ENCODE measurements around the gene UGT1A7. TPM values are rescaled to one million over a fixed set of nuclear protein-coding genes. Genes with fewer than 3 reads are reported as not detected.
A peak's percentile ranks its signal among the peaks of the same experiment; 100 is the strongest.

Gene UGT1A7
- polyA plus RNA-seq, 3 donors, result not detected

GRCh38 chr2:233814056-233814835, 132.5 kb downstream of the UGT1A7 start:
- TF ChIP-seq, protein P1, sequence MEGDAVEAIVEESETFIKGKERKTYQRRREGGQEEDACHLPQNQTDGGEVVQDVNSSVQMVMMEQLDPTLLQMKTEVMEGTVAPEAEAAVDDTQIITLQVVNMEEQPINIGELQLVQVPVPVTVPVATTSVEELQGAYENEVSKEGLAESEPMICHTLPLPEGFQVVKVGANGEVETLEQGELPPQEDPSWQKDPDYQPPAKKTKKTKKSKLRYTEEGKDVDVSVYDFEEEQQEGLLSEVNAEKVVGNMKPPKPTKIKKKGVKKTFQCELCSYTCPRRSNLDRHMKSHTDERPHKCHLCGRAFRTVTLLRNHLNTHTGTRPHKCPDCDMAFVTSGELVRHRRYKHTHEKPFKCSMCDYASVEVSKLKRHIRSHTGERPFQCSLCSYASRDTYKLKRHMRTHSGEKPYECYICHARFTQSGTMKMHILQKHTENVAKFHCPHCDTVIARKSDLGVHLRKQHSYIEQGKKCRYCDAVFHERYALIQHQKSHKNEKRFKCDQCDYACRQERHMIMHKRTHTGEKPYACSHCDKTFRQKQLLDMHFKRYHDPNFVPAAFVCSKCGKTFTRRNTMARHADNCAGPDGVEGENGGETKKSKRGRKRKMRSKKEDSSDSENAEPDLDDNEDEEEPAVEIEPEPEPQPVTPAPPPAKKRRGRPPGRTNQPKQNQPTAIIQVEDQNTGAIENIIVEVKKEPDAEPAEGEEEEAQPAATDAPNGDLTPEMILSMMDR (IDR thresholded peaks at IDR 0.05), result no peak
- no peaks in the 10 kb centered on the region for H3K4me1 Mint-ChIP-seq

DNA sequence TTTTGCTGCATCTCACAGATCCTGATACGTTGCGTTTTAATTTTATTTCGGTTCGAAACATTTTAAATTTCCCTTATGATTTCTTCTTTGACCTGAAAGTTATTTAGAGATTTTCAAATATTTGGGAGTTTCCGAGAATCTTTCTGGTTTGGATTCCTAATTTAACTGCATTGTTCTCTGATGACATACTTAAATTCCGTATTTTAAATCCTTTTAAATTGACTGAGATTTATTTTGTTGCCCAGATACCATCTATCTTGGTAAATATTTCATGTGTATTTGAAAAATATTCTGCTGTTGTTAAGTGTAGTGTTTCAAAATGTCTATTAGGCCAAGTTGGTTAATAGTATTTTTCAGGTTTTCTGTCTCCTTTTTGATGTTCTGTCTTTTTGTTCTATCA, 134.2 kb downstream of the UGT1A7 start:
- no peaks in the 10 kb centered on the region for H4K20me1 ChIP-seq (ENCODE audit: insufficient read depth, low read length)
- H3K27ac ChIP-seq (ENCODE audit: low read depth in 1 of 2, low read length in 2 of 2), result no peak overlapping the region
- no peaks in the 10 kb centered on the region for H3K79me2 ChIP-seq (ENCODE audit: insufficient read depth, low read length)
- H3K27ac Mint-ChIP-seq, result peak overlapping the region in 1 of 7 donors; percentile 52
- no peak overlapping the region for H3K9ac ChIP-seq (ENCODE audit: insufficient read depth, low read length, poor library complexity, severe bottlenecking)
- H3K4me1 Mint-ChIP-seq, result no peaks in the 10 kb centered on the region
- H3K4me1 ChIP-seq (ENCODE audit: control insufficient read depth in 1 of 2, insufficient read depth in 2 of 2, low read length in 2 of 2), result no peaks in the 10 kb centered on the region
- H3K27me3 ChIP-seq (ENCODE audit: control insufficient read depth in 2 of 2, insufficient read depth in 2 of 2, low read length in 2 of 2), result no peaks in the 10 kb centered on the region
- peaks cover 0 to 5% (median 0%) of the 10 kb centered on the region in 7 donors for H3K9me3 Mint-ChIP-seq
- no peak overlapping the region for H3K4me3 Mint-ChIP-seq
- H3K9me3 ChIP-seq (replicated peaks in 1 of 2; ENCODE audit: control insufficient read depth in 1 of 2, insufficient read depth in 1 of 2, low read length in 2 of 2), result no peaks in the 10 kb centered on the region
- whole genome bisulfite sequencing (ENCODE audit: insufficient coverage), result no CpG with 5 or more reads among the region's 6 CpGs
- H3K4me3 ChIP-seq (replicated peaks in 1 of 3; ENCODE audit: low read depth in 2 of 3, low read length in 3 of 3), result no peak overlapping the region
- no peak overlapping the region for H2AFZ ChIP-seq (ENCODE audit: insufficient read depth, low read depth, low read length, poor library complexity, severe bottlenecking)
- TF ChIP-seq, protein P1 (IDR thresholded peaks at IDR 0.05), result no peak
- peaks cover 2 to 9% (median 7%) of the 10 kb centered on the region in 3 donors for H3K27me3 Mint-ChIP-seq (ENCODE audit: low read depth in 3 of 3)
- no peak for DNase-seq
- H3K36me3 Mint-ChIP-seq, result no peaks in the 10 kb centered on the region
- intact Hi-C loops (cut with micrococcal nuclease), result no loop called here
- H3K4me2 ChIP-seq (replicated peaks; ENCODE audit: extremely low read depth, low read length, poor library complexity, severe bottlenecking), result no peak overlapping the region
- H3K36me3 ChIP-seq (replicated peaks in 1 of 2; ENCODE audit: control insufficient read depth in 1 of 2, insufficient read depth in 2 of 2, low read length in 2 of 2), result no peaks in the 10 kb centered on the region

More at GRCh38 chr2:233814056-233814835, 132.5 kb downstream of the UGT1A7 start:
- Histone ChIP-seq H2AFZ (ENCODE audit: insufficient read depth, low read depth, low read length, poor library complexity, severe bottlenecking) (no peak overlapping the region), H3K36me3 (replicated peaks in 1 of 2; ENCODE audit: control insufficient read depth in 1 of 2, insufficient read depth in 2 of 2, low read length in 2 of 2) (no peaks in the 10 kb centered on the region), H3K9ac (ENCODE audit: insufficient read depth, low read length, poor library complexity, severe bottlenecking) (no peak overlapping the region), H3K4me1 (ENCODE audit: control insufficient read depth in 1 of 2, insufficient read depth in 2 of 2, low read length in 2 of 2) (no peaks in the 10 kb centered on the region), H3K9me3 (replicated peaks in 1 of 2; ENCODE audit: control insufficient read depth in 1 of 2, insufficient read depth in 1 of 2, low read length in 2 of 2) (no peaks in the 10 kb centered on the region), H4K20me1 (ENCODE audit: insufficient read depth, low read length) (no peaks in the 10 kb centered on the region), H3K27me3 (ENCODE audit: control insufficient read depth in 2 of 2, insufficient read depth in 2 of 2, low read length in 2 of 2) (no peaks in the 10 kb centered on the region), H3K27ac (ENCODE audit: low read depth in 1 of 2, low read length in 2 of 2) (no peak overlapping the region), H3K4me2 (replicated peaks; ENCODE audit: extremely low read depth, low read length, poor library complexity, severe bottlenecking) (no peak overlapping the region), H3K79me2 (ENCODE audit: insufficient read depth, low read length) (no peaks in the 10 kb centered on the region), H3K4me3 (replicated peaks in 1 of 3; ENCODE audit: low read depth in 2 of 3, low read length in 3 of 3) (no peak overlapping the region)
- 91% methylated on average over 1 of the region's 2 CpGs for WGBS (ENCODE audit: insufficient coverage)
- DNase-seq, result no peak
- intact Hi-C loops (cut with micrococcal nuclease), result no loop called here
- H3K36me3 Mint-ChIP-seq, result no peaks in the 10 kb centered on the region
- peaks cover 2 to 8% (median 7%) of the 10 kb centered on the region in 3 donors for H3K27me3 Mint-ChIP-seq (ENCODE audit: low read depth in 3 of 3)
- no peak overlapping the region for H3K4me3 Mint-ChIP-seq
- no peak overlapping the region for H3K27ac Mint-ChIP-seq
- peaks cover 0 to 6% (median 2%) of the 10 kb centered on the region in 7 donors for H3K9me3 Mint-ChIP-seq

Measured in CD14-positive monocyte (primary cell).